NT2/D1 (cell line): ENCODE data around the gene STX2.

ENCODE experiments used
- YY1 ChIP-seq: IDR thresholded peaks from 2 replicates; pipeline ENCODE4 v1.6.1; 2011; ENCODE audit not compliant: insufficient read length, insufficient read depth
- ZNF274 ChIP-seq: IDR thresholded peaks from 2 replicates; pipeline ENCODE4 v1.6.1; 2011; ENCODE audit warnings: mild to moderate bottlenecking, low read depth, low read length

GRCh38 chr12:130862161-130862560 is 23.1 kb upstream of the STX2 start:
- TF ChIP-seq YY1 (no peak), ZNF274 (no peak)
